HepG2 (cell line): ENCODE measurements around the gene DNAJC11. TPM values are rescaled to one million over a fixed set of nuclear protein-coding genes. Genes with fewer than 3 reads are reported as not detected.
A peak's percentile ranks its signal among the peaks of the same experiment; 100 is the strongest.

Source experiments
- IKZF1 ChIP-seq: fragments of 450-650 bp; IDR thresholded peaks from 2 replicates; pipeline ENCODE4 v1.7.1; 2016
- NCOA2 ChIP-seq: sonication (generic); formaldehyde crosslinking; IDR thresholded peaks from 2 replicates; pipeline ENCODE4 v1.8.0; 2022; ENCODE audit warnings: inconsistent platforms
- NFIB ChIP-seq: sonication (generic); formaldehyde crosslinking; IDR thresholded peaks from 2 replicates; pipeline ENCODE4 v1.9.0; 2021; ENCODE audit warnings: missing genetic modification reagents, mild to moderate bottlenecking, borderline replicate concordance
- SP2 ChIP-seq: sonication (generic); formaldehyde crosslinking; IDR thresholded peaks from 2 replicates; pipeline ENCODE4 v1.5.1; 2020; ENCODE audit warnings: mild to moderate bottlenecking, missing genetic modification reagents
- ZBTB38 ChIP-seq: sonication (generic); formaldehyde crosslinking; IDR thresholded peaks from 2 replicates; pipeline ENCODE4 v1.5.1; 2020; ENCODE audit warnings: mild to moderate bottlenecking, missing genetic modification reagents
- ZNF121 ChIP-seq: sonication (generic); formaldehyde crosslinking; IDR thresholded peaks from 2 replicates; pipeline ENCODE4 v1.5.0; 2020; ENCODE audit warnings: mild to moderate bottlenecking, missing genetic modification reagents
- ZNF446 ChIP-seq: sonication (generic); formaldehyde crosslinking; IDR thresholded peaks from 2 replicates; pipeline ENCODE4 v1.5.0; 2020; ENCODE audit warnings: mild to moderate bottlenecking, missing genetic modification reagents
- ZNF558 ChIP-seq: sonication (generic); formaldehyde crosslinking; IDR thresholded peaks from 2 replicates; pipeline ENCODE4 v1.9.0; 2022; ENCODE audit warnings: mild to moderate bottlenecking, missing genetic modification reagents, borderline replicate concordance
- ZNF768 ChIP-seq: sonication (generic); formaldehyde crosslinking; IDR thresholded peaks from 2 replicates; pipeline ENCODE4 v1.4.0; 2020; ENCODE audit warnings: missing genetic modification reagents
- polyA plus RNA-seq, 8 experiments: library from polyadenylated mRNA; depleted of rRNA in 3 of 8; stranded (reverse) in 7 of 8; unstranded in 1 of 8; fragments of >200 nt; fragmentation: Illumina TruSeq in 4 of 8; extraction: Trizol in 4 of 8; gene quantifications; 2 replicates each; pipeline versions ENCODE4 v1.2.1 to v1.2.3, GENCODE V29; 2011 to 2016; ENCODE audit warnings: low read depth in 4 of 8, missing spikeins in 1 of 8, mixed read lengths in 1 of 8; ENCODE audit not compliant: insufficient read depth in 1 of 8
- total RNA-seq, 5 experiments: library from RNA; depleted of rRNA; stranded (reverse); fragments of >200 nt; fragmentation: Illumina TruSeq; extraction: Trizol; gene quantifications; 2 replicates each; pipeline ENCODE4 v1.2.3, GENCODE V29; 2016; ENCODE audit warnings: low read depth in 1 of 5
- TF ChIP-seq, protein P1 (sequence below): sonication (generic); formaldehyde crosslinking; IDR thresholded peaks from 2 replicates; pipeline ENCODE4 v1.8.1; 2022; ENCODE audit warnings: low read depth, mild to moderate bottlenecking, missing genetic modification reagents
- TF ChIP-seq, protein P2 (sequence below): sonication (generic); formaldehyde crosslinking; IDR thresholded peaks from 2 replicates; pipeline ENCODE4 v1.4.0; 2020; ENCODE audit warnings: low read depth, missing genetic modification reagents
- TF ChIP-seq, protein P3 (sequence below): sonication (generic); formaldehyde crosslinking; IDR thresholded peaks from 2 replicates; pipeline ENCODE4 v1.4.0; 2020; ENCODE audit warnings: missing genetic modification reagents
- TF ChIP-seq, protein P4 (sequence below): IDR thresholded peaks from 2 replicates; pipeline ENCODE4 v1.6.1; 2016; ENCODE audit warnings: mild to moderate bottlenecking
- TF ChIP-seq, protein P5 (sequence below): sonication (generic); formaldehyde crosslinking; IDR thresholded peaks from 2 replicates; pipeline ENCODE4 v1.9.0; 2021; ENCODE audit warnings: missing genetic modification reagents, borderline replicate concordance

Gene DNAJC11
- total and polyA plus RNA-seq, 2 of the 13 experiments (the other 11 are each of a cell fraction or from before 2014, with no cell fraction given): 25.1 to 47.6 TPM

DNA sequence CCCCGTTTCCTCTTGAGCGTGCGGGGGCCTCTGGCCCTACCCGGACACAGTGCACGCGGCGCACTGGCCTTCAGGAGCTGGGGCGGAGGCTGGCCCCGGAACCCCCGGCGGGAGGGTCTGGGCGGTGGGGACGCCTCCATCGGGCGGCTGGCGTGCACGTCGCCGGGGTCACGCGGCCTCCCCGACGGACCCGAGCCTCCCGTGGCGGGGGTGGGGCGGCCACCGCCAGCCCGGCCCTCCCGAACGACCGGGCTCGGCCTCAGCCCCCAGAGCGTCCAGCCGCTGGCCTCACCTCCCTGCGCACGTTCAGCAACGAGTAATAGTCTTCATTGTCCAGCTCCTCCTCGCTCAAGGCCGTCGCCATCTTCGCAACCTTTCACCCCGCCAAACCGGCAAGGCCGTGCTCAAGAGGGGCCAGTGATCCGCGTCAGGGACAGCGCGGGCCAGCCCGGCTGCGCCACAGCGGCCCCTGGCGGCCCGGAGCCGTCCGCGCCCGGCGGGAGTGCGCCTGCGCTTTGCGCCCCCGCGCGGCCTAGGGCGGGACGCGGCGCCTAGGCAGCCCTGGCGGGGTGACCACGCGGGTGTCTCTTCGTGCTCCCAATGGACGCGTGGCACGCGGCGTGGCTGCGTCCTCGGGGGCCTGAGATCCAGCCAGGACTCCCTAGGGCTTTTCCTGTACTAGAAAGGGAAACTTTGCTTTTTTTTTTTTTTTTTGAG, at the start of gene DNAJC11 (continued):
- TF ChIP-seq, protein P1, sequence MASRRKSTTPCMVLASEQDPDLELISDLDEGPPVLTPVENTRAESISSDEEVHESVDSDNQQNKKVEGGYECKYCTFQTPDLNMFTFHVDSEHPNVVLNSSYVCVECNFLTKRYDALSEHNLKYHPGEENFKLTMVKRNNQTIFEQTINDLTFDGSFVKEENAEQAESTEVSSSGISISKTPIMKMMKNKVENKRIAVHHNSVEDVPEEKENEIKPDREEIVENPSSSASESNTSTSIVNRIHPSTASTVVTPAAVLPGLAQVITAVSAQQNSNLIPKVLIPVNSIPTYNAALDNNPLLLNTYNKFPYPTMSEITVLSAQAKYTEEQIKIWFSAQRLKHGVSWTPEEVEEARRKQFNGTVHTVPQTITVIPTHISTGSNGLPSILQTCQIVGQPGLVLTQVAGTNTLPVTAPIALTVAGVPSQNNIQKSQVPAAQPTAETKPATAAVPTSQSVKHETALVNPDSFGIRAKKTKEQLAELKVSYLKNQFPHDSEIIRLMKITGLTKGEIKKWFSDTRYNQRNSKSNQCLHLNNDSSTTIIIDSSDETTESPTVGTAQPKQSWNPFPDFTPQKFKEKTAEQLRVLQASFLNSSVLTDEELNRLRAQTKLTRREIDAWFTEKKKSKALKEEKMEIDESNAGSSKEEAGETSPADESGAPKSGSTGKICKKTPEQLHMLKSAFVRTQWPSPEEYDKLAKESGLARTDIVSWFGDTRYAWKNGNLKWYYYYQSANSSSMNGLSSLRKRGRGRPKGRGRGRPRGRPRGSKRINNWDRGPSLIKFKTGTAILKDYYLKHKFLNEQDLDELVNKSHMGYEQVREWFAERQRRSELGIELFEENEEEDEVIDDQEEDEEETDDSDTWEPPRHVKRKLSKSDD (CRISPR knock-in tag): peak; percentile 89
- no peak for TF ChIP-seq IKZF1
- no peak for TF ChIP-seq ZNF121 (CRISPR knock-in tag)
- TF ChIP-seq, protein P2, sequence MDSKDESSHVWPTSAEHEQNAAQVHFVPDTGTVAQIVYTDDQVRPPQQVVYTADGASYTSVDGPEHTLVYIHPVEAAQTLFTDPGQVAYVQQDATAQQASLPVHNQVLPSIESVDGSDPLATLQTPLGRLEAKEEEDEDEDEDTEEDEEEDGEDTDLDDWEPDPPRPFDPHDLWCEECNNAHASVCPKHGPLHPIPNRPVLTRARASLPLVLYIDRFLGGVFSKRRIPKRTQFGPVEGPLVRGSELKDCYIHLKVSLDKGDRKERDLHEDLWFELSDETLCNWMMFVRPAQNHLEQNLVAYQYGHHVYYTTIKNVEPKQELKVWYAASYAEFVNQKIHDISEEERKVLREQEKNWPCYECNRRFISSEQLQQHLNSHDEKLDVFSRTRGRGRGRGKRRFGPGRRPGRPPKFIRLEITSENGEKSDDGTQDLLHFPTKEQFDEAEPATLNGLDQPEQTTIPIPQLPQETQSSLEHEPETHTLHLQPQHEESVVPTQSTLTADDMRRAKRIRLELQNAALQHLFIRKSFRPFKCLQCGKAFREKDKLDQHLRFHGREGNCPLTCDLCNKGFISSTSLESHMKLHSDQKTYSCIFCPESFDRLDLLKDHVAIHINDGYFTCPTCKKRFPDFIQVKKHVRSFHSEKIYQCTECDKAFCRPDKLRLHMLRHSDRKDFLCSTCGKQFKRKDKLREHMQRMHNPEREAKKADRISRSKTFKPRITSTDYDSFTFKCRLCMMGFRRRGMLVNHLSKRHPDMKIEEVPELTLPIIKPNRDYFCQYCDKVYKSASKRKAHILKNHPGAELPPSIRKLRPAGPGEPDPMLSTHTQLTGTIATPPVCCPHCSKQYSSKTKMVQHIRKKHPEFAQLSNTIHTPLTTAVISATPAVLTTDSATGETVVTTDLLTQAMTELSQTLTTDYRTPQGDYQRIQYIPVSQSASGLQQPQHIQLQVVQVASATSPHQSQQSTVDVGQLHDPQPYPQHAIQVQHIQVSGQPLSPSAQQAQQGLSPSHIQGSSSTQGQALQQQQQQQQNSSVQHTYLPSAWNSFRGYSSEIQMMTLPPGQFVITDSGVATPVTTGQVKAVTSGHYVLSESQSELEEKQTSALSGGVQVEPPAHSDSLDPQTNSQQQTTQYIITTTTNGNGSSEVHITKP (CRISPR knock-in tag): no peak
- peak; percentile 91; the same call in 1 of the 2 replicates for TF ChIP-seq ZNF446 (CRISPR knock-in tag)
- TF ChIP-seq, protein P3, sequence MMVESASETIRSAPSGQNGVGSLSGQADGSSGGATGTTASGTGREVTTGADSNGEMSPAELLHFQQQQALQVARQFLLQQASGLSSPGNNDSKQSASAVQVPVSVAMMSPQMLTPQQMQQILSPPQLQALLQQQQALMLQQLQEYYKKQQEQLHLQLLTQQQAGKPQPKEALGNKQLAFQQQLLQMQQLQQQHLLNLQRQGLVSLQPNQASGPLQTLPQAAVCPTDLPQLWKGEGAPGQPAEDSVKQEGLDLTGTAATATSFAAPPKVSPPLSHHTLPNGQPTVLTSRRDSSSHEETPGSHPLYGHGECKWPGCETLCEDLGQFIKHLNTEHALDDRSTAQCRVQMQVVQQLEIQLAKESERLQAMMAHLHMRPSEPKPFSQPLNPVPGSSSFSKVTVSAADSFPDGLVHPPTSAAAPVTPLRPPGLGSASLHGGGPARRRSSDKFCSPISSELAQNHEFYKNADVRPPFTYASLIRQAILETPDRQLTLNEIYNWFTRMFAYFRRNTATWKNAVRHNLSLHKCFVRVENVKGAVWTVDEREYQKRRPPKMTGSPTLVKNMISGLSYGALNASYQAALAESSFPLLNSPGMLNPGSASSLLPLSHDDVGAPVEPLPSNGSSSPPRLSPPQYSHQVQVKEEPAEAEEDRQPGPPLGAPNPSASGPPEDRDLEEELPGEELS: no peak
- TF ChIP-seq, protein P4, sequence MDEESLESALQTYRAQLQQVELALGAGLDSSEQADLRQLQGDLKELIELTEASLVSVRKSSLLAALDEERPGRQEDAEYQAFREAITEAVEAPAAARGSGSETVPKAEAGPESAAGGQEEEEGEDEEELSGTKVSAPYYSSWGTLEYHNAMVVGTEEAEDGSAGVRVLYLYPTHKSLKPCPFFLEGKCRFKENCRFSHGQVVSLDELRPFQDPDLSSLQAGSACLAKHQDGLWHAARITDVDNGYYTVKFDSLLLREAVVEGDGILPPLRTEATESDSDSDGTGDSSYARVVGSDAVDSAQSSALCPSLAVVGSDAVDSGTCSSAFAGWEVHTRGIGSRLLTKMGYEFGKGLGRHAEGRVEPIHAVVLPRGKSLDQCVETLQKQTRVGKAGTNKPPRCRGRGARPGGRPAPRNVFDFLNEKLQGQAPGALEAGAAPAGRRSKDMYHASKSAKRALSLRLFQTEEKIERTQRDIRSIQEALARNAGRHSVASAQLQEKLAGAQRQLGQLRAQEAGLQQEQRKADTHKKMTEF (CRISPR knock-in tag): peak; percentile 70
- peak; percentile 48 for TF ChIP-seq NCOA2 (CRISPR knock-in tag)
- peak; percentile 84 for TF ChIP-seq ZNF768 (CRISPR knock-in tag)
- TF ChIP-seq ZNF558 (CRISPR knock-in tag): peak; percentile 78; the same call in 1 of the 2 replicates
- 0 out of 2 replicates have a peak, but pooled peaks have one; percentile 62 for TF ChIP-seq ZBTB38
- TF ChIP-seq SP2 (CRISPR knock-in tag): 0 out of 2 replicates have a peak, but pooled peaks have one; percentile 37
- peak; percentile 98 for TF ChIP-seq NFIB (CRISPR knock-in tag)
- TF ChIP-seq, protein P5, sequence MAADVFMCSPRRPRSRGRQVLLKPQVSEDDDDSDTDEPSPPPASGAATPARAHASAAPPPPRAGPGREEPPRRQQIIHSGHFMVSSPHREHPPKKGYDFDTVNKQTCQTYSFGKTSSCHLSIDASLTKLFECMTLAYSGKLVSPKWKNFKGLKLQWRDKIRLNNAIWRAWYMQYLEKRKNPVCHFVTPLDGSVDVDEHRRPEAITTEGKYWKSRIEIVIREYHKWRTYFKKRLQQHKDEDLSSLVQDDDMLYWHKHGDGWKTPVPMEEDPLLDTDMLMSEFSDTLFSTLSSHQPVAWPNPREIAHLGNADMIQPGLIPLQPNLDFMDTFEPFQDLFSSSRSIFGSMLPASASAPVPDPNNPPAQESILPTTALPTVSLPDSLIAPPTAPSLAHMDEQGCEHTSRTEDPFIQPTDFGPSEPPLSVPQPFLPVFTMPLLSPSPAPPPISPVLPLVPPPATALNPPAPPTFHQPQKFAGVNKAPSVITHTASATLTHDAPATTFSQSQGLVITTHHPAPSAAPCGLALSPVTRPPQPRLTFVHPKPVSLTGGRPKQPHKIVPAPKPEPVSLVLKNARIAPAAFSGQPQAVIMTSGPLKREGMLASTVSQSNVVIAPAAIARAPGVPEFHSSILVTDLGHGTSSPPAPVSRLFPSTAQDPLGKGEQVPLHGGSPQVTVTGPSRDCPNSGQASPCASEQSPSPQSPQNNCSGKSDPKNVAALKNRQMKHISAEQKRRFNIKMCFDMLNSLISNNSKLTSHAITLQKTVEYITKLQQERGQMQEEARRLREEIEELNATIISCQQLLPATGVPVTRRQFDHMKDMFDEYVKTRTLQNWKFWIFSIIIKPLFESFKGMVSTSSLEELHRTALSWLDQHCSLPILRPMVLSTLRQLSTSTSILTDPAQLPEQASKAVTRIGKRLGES (CRISPR knock-in tag): peak; percentile 92
